Hematopoietic multipotent progenitor cell treated with erythropoietin and hydrocortisone succinate and interleukin-3 and kit ligand, for 8 days (in vitro differentiated cells): ENCODE results near the gene CD200R1L.
"Not testable (repeated sequence)": the region's sequence is repeated elsewhere in the genome, so short reads cannot be mapped to it uniquely, and the experiment has no call there.

ENCODE experiments used
- DNase-seq: peaks from one replicate; pipeline ENCODE4 v3.0.0-alpha.2; 2015

The CD200R1L gene

GRCh38 chr3:112846764-112847163, at the start of gene CD200R1L:
CD200R1L (minus strand) TSS chr3:112846864; CDS start chr3:112829367, 17,497 bp downstream.
- no peak for DNase-seq

- no peak for DNase-seq
Observed at GRCh38 chr3:112894258-112894657, 47.6 kb upstream of the CD200R1L start.

- no peak for DNase-seq
Observed at GRCh38 chr3:112889357-112889756, 42.7 kb upstream of the CD200R1L start.

GRCh38 chr3:112888381-112889085, 41.9 kb upstream of the CD200R1L start:
- DNase-seq = no peak

- no peak for DNase-seq
Observed at GRCh38 chr3:112884678-112885290, 38.1 kb upstream of the CD200R1L start.

- DNase-seq = no peak
Observed at GRCh38 chr3:112881891-112882290, 35.2 kb upstream of the CD200R1L start.

- DNase-seq = no peak
Observed at GRCh38 chr3:112875561-112875960, 28.9 kb upstream of the CD200R1L start.

GRCh38 chr3:112874725-112875124, 28.1 kb upstream of the CD200R1L start:
- no peak for DNase-seq

GRCh38 chr3:112873632-112874031, 27.0 kb upstream of the CD200R1L start:
- no peak for DNase-seq

GRCh38 chr3:112871735-112872134, 25.1 kb upstream of the CD200R1L start:
- DNase-seq = no peak

- no peak for DNase-seq
Observed at GRCh38 chr3:112865757-112866156, 19.1 kb upstream of the CD200R1L start.

GRCh38 chr3:112860898-112861297, 14.2 kb upstream of the CD200R1L start:
- no peak for DNase-seq

- DNase-seq = peak; percentile 32
Observed at GRCh38 chr3:112858410-112859069, 11.9 kb upstream of the CD200R1L start.

GRCh38 chr3:112857526-112857925, 10.9 kb upstream of the CD200R1L start:
- DNase-seq = peak; percentile 47

GRCh38 chr3:112856537-112856936, 9.9 kb upstream of the CD200R1L start:
- peak; percentile 84 for DNase-seq

GRCh38 chr3:112855883-112856282, 9.2 kb upstream of the CD200R1L start:
- no peak for DNase-seq

GRCh38 chr3:112855074-112855473, 8.4 kb upstream of the CD200R1L start:
- DNase-seq = not testable (repeated sequence)

- DNase-seq = no peak
Observed at GRCh38 chr3:112848196-112848595, 1.5 kb upstream of the CD200R1L start.

- no peak for DNase-seq
Observed at GRCh38 chr3:112847692-112848091, 1.0 kb upstream of the CD200R1L start.

GRCh38 chr3:112845772-112846171, 892 bp downstream of the CD200R1L start:
- DNase-seq = no peak

GRCh38 chr3:112829046-112829445, 17.6 kb downstream of the CD200R1L start:
- no peak for DNase-seq

- no peak for DNase-seq
Observed at GRCh38 chr3:112822064-112823055, 24.3 kb downstream of the CD200R1L start.

GRCh38 chr3:112818289-112818688, 28.4 kb downstream of the CD200R1L start:
- DNase-seq = no peak
